SK-N-SH treated with all-trans-retinoic acid at 6 μM for 48 hours (cell line): Measurements from ENCODE around the gene UGGT1.

Experiments used
- PATZ1 ChIP-seq: fragments of 250-450 bp; sonication (Bioruptor Pico); IDR thresholded peaks from 2 replicates; pipeline ENCODE4 v1.8.0; 2020; ENCODE audit warnings: mild to moderate bottlenecking, moderate library complexity, borderline replicate concordance
- ZC3H10 ChIP-seq: fragments of 250-450 bp; sonication (Bioruptor Pico); IDR thresholded peaks from 2 replicates; pipeline ENCODE4 v1.5.1; 2021; ENCODE audit warnings: mild to moderate bottlenecking, moderate library complexity
- ZFP3 ChIP-seq: fragments of 250-450 bp; sonication (Bioruptor Pico); IDR thresholded peaks from 2 replicates; pipeline ENCODE4 v1.5.0; 2020; ENCODE audit warnings: mild to moderate bottlenecking, moderate library complexity
- ZFP30 ChIP-seq: fragments of 450-650 bp; formaldehyde crosslinking; IDR thresholded peaks from 2 replicates; pipeline ENCODE4 v1.5.0; 2022; ENCODE audit warnings: mild to moderate bottlenecking, moderate library complexity

GRCh38 chr2:128178650-128179460 lies 87.9 kb downstream of the UGGT1 start:
- TF ChIP-seq ZFP3 (no peak), ZC3H10 (CRISPR knock-in tag) (no peak), ZFP30 (CRISPR knock-in tag) (no peak), PATZ1 (CRISPR knock-in tag) (no peak)
